H1 (cell line): ENCODE results near the gene CST5.

Source experiments
- POLR2AphosphoS5 ChIP-seq: IDR thresholded peaks from 2 replicates; pipeline ENCODE4 v1.6.1; 2011; ENCODE audit warnings: low read depth, low read length
- TF ChIP-seq, protein P1 (sequence below), 3 experiments: IDR thresholded peaks; 1 replicate in 2 of 3; 2 replicates in 1 of 3; pipeline versions ENCODE4 v1.5.1 to v1.6.1; 2011; ENCODE audit warnings: low read length in 3 of 3, mild to moderate bottlenecking in 3 of 3, inconsistent platforms in 2 of 3, low read depth in 1 of 3, moderate library complexity in 1 of 3; ENCODE audit not compliant: insufficient read depth in 1 of 3; ENCODE audit errors: control extremely low read depth in 1 of 3

GRCh38 chr20:23920408-23921325 lies 41.1 kb upstream of the CST5 start:
- TF ChIP-seq, protein P1, sequence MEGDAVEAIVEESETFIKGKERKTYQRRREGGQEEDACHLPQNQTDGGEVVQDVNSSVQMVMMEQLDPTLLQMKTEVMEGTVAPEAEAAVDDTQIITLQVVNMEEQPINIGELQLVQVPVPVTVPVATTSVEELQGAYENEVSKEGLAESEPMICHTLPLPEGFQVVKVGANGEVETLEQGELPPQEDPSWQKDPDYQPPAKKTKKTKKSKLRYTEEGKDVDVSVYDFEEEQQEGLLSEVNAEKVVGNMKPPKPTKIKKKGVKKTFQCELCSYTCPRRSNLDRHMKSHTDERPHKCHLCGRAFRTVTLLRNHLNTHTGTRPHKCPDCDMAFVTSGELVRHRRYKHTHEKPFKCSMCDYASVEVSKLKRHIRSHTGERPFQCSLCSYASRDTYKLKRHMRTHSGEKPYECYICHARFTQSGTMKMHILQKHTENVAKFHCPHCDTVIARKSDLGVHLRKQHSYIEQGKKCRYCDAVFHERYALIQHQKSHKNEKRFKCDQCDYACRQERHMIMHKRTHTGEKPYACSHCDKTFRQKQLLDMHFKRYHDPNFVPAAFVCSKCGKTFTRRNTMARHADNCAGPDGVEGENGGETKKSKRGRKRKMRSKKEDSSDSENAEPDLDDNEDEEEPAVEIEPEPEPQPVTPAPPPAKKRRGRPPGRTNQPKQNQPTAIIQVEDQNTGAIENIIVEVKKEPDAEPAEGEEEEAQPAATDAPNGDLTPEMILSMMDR (IDR thresholded peaks at IDR 0.05; ENCODE audit: control extremely low read depth in 1 of 3, insufficient read depth in 1 of 3, low read depth in 1 of 3, low read length in 3 of 3): no peak
- TF ChIP-seq POLR2AphosphoS5: no peak
